ENCODE results near the gene CCDC198.

Gene CCDC198

GRCh38 chr14:57464008-57464730 lies 29.5 kb downstream of the CCDC198 start:
- no peak for DNase-seq (ENCODE audit: low read depth)

DNA sequence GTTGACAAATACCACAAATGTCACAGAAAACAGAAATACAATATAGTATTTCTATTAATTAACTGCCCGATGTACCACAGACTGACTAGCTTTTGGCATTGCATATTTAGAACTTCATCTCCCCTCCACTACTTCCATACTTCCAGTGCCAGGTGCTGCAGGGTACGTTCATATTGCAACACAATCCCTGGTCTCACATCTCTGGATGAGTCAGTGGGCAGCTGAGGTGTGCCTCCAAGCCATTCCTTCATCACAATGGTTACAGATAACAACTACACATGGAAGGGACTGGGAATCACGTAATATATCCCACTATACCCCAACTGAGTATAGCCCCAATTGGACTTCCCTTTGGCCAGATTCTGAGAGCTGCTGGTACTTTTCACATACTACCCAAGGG lies 31.1 kb downstream of the CCDC198 start:
- DNase-seq (ENCODE audit: low read depth): no peak

DNA sequence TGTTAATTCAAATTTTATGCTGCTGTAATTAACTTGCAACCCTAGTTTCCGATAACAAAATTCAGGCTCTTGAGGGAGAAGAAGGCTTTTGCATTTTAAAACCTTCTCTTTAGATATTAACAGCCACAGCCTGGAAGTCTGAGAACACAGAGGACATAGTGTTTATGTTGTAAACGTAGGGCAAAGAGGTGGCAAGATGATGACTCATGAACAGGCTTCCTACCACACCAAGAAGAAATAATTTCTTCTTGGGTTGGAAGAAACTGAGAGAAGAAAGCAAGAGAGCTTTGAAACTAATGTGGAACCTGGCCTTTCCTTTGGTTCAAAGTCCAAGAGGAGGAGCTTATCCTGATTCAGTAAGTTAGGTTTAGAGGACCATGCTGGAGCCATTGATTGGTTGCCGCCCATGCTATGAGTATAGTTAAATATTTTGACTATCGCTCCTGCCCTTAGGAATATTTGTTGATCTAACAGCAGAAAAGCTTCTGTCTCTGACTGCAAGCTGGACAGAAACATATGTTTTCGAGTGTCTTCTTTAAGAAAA lies 31.8 kb downstream of the CCDC198 start:
- no peak for DNase-seq (ENCODE audit: low read depth)

- DNase-seq (ENCODE audit: low read depth): no peak
Observed at GRCh38 chr14:57435923-57436322, 57.7 kb downstream of the CCDC198 start.

- peak; percentile 7 for DNase-seq (ENCODE audit: low read depth)
Observed at GRCh38 chr14:57420986-57421385, 72.7 kb downstream of the CCDC198 start.

- DNase-seq (ENCODE audit: low read depth): no peak
Observed at GRCh38 chr14:57420033-57420432, 73.6 kb downstream of the CCDC198 start.
